SU-DHL-6 (cell line): ENCODE results near the gene THEM5.

Source experiments
- H2AFZ ChIP-seq: fragments of 200-600 bp; sonication (generic); 2 replicates; pipeline ENCODE4 v1.6.1; 2014; ENCODE audit warnings: low read depth, mild to moderate bottlenecking, moderate library complexity, mixed read lengths, antibody characterized with exemption, low read length; ENCODE audit not compliant: severe bottlenecking
- H3F3A ChIP-seq: fragments of 200-600 bp; shearing (Covaris generic); 2 replicates; pipeline ENCODE4 v1.6.0; 2016; ENCODE audit warnings: antibody characterized with exemption, mild to moderate bottlenecking; ENCODE audit not compliant: insufficient read depth
- H3K27ac ChIP-seq: fragments of 200-600 bp; sonication (generic); 2 replicates; pipeline ENCODE4 v1.5.1; 2016; ENCODE audit warnings: low read depth, mild to moderate bottlenecking, low read length, moderate library complexity, mixed read lengths
- H3K27me3 ChIP-seq: fragments of 200-600 bp; sonication (generic), shearing (Covaris generic); 2 replicates; pipeline ENCODE4 v1.6.0; 2014; ENCODE audit warnings: mild to moderate bottlenecking, low read length
- H3K36me3 ChIP-seq: fragments of 200-600 bp; sonication (generic); 2 replicates; pipeline ENCODE4 v1.6.1; 2014; ENCODE audit warnings: mild to moderate bottlenecking, low read length, mixed read lengths
- H3K4me2 ChIP-seq: fragments of 300-600, 200-600 bp; shearing (Covaris generic), sonication (generic); 2 replicates; pipeline ENCODE4 v1.6.0; 2014; ENCODE audit warnings: low read length, low read depth, mild to moderate bottlenecking; ENCODE audit not compliant: poor library complexity, severe bottlenecking
- H3K4me3 ChIP-seq: fragments of 200-600 bp; sonication (generic); 2 replicates; pipeline ENCODE4 v1.5.1; 2014; ENCODE audit warnings: antibody characterized with exemption, low read length, mild to moderate bottlenecking, mixed read lengths; ENCODE audit not compliant: insufficient read depth, poor library complexity, severe bottlenecking
- H3K79me2 ChIP-seq: fragments of 200-600 bp; sonication (generic); 2 replicates; pipeline ENCODE4 v1.6.1; 2014; ENCODE audit warnings: mild to moderate bottlenecking, low read length, moderate library complexity; ENCODE audit not compliant: insufficient read depth
- H3K9ac ChIP-seq: fragments of 200-600 bp; sonication (generic); 2 replicates; pipeline ENCODE4 v1.7.0; 2014; ENCODE audit warnings: mild to moderate bottlenecking, low read length
- H3K9me2 ChIP-seq: fragments of 200-600 bp; sonication (generic); replicated peaks from 2 replicates; pipeline ENCODE4 v1.6.1; 2014; ENCODE audit warnings: low read length; ENCODE audit not compliant: insufficient read depth
- H3K9me3 ChIP-seq: fragments of 200-600 bp; sonication (generic); 2 replicates; pipeline ENCODE4 v1.6.1; 2014; ENCODE audit warnings: low read length, mixed read lengths; ENCODE audit not compliant: insufficient read depth
- H4K20me1 ChIP-seq: fragments of 200-600 bp; sonication (generic); 2 replicates; pipeline ENCODE4 v1.6.1; 2014; ENCODE audit warnings: low read depth, mild to moderate bottlenecking, antibody characterized with exemption, low read length, moderate library complexity, mixed read lengths
- CTCF ChIP-seq: fragments of 200-600 bp; sonication (generic); IDR thresholded peaks from one replicate; pipeline ENCODE4 v1.5.1; 2017; ENCODE audit warnings: antibody characterized with exemption, mild to moderate bottlenecking, low read length, moderate library complexity; ENCODE audit not compliant: insufficient read depth, poor library complexity, severe bottlenecking
- EZH2phosphoT487 ChIP-seq: fragments of 200-600 bp; sonication (generic), shearing (Covaris generic); conservative IDR thresholded peaks from 2 replicates; pipeline ENCODE4 v1.6.1; 2018; ENCODE audit warnings: mild to moderate bottlenecking, antibody characterized with exemption, low read length, moderate library complexity, mixed read lengths

Gene THEM5

GRCh38 chr1:151799179-151800022 is 54.1 kb downstream of the THEM5 start:
- Histone ChIP-seq H3K9ac (no peak overlapping the region), H3K9me2 (no peaks in the 10 kb centered on the region), H3K4me3 (no peak overlapping the region), H3K9me3 (no peaks in the 10 kb centered on the region), H3F3A (no peaks in the 10 kb centered on the region), H3K36me3 (no peaks in the 10 kb centered on the region), H3K4me2 (no peak overlapping the region), H3K27me3 (no peaks in the 10 kb centered on the region), H3K27ac (no peak overlapping the region), H3K79me2 (no peaks in the 10 kb centered on the region), H2AFZ (no peak overlapping the region), H4K20me1 (no peaks in the 10 kb centered on the region)
- no peak for TF ChIP-seq EZH2phosphoT487
- TF ChIP-seq CTCF = no peak

GRCh38 chr1:151798571-151798970 is 54.9 kb downstream of the THEM5 start:
- H3K9me3 ChIP-seq = no peaks in the 10 kb centered on the region
- no peaks in the 10 kb centered on the region for H3K79me2 ChIP-seq
- no peaks in the 10 kb centered on the region for H3K36me3 ChIP-seq
- H3K9me2 ChIP-seq = no peaks in the 10 kb centered on the region
- H4K20me1 ChIP-seq = no peaks in the 10 kb centered on the region
- no peak overlapping the region for H3K4me2 ChIP-seq
- H3F3A ChIP-seq = no peaks in the 10 kb centered on the region
- no peak for TF ChIP-seq CTCF
- TF ChIP-seq EZH2phosphoT487 = no peak
- H3K9ac ChIP-seq = no peak overlapping the region
- H3K27me3 ChIP-seq = no peaks in the 10 kb centered on the region
- no peak overlapping the region for H2AFZ ChIP-seq
- H3K4me3 ChIP-seq = no peak overlapping the region
- H3K27ac ChIP-seq = no peak overlapping the region
